Smooth muscle cell (in vitro differentiated cells): ENCODE data around the gene OR5H14. TPM values are rescaled to one million over a fixed set of nuclear protein-coding genes. Genes with fewer than 3 reads are reported as not detected.
A peak's percentile ranks its signal among the peaks of the same experiment; 100 is the strongest.
"Not testable (repeated sequence)": the region's sequence is repeated elsewhere in the genome, so short reads cannot be mapped to it uniquely, and the experiment has no call there.

Source experiments
- DNase-seq: peaks from one replicate; lab custom pipeline; 2025; ENCODE audit not compliant: unreplicated experiment; lab: John Stamatoyannopoulos, UW
- H2AFZ ChIP-seq: fragments of 200-600 bp; sonication (generic); 2 replicates; pipeline ENCODE4 v1.6.0; 2016; ENCODE audit warnings: antibody characterized with exemption, low read depth, mild to moderate bottlenecking
- H3F3A ChIP-seq: fragments of 200-600 bp; sonication (generic); 2 replicates; pipeline ENCODE4 v1.6.0; 2017; ENCODE audit warnings: antibody characterized with exemption, low read depth
- H3K27ac ChIP-seq: fragments of 200-600 bp; sonication (generic); 2 replicates; pipeline ENCODE4 v1.5.1; 2016; ENCODE audit warnings: low read depth, mild to moderate bottlenecking
- H3K27me3 ChIP-seq: fragments of 200-600 bp; sonication (generic); 2 replicates; pipeline ENCODE4 v1.6.1; 2016; ENCODE audit warnings: low read depth, mild to moderate bottlenecking
- H3K36me3 ChIP-seq: fragments of 200-600 bp; sonication (generic); 2 replicates; pipeline ENCODE4 v1.5.1; 2016; ENCODE audit warnings: low read depth
- H3K4me1 ChIP-seq: fragments of 200-600 bp; sonication (generic); 2 replicates; pipeline ENCODE4 v1.5.1; 2016; ENCODE audit warnings: low read depth
- H3K4me2 ChIP-seq: fragments of 200-600 bp; sonication (generic); 2 replicates; pipeline ENCODE4 v1.6.0; 2016; ENCODE audit warnings: mild to moderate bottlenecking
- H3K4me3 ChIP-seq: fragments of 200-600 bp; sonication (generic); 2 replicates; pipeline ENCODE4 v1.5.1; 2016; ENCODE audit warnings: mild to moderate bottlenecking
- H3K79me2 ChIP-seq: fragments of 200-600 bp; sonication (generic); 2 replicates; pipeline ENCODE4 v1.6.0; 2016; ENCODE audit warnings: low read depth, mild to moderate bottlenecking
- H3K9ac ChIP-seq: fragments of 200-600 bp; sonication (generic); 2 replicates; pipeline ENCODE4 v1.6.0; 2016; ENCODE audit warnings: low read depth
- H3K9me3 ChIP-seq: fragments of 200-600 bp; sonication (generic); replicated peaks from 2 replicates; pipeline ENCODE4 v1.5.1; 2016; ENCODE audit warnings: low read depth
- H4K20me1 ChIP-seq: fragments of 200-600 bp; sonication (generic); 2 replicates; pipeline ENCODE4 v1.6.0; 2016; ENCODE audit warnings: low read depth
- CTCF ChIP-seq: fragments of 200-600 bp; sonication (generic); IDR thresholded peaks from 2 replicates; pipeline ENCODE4 v1.5.1; 2017; ENCODE audit warnings: borderline replicate concordance, mild to moderate bottlenecking, antibody characterized with exemption; ENCODE audit not compliant: insufficient read depth, poor library complexity, severe bottlenecking
- WGBS: methylation state at CpG from one replicate; pipeline ENCODE4 v1.1.7; 2016; ENCODE audit warnings: low lambda C conversion rate; 5-methylcytosine and 5-hydroxymethylcytosine counted together
- polyA plus RNA-seq: library from polyadenylated mRNA; unstranded; fragments of >200 nt; fragmentation: Nextera tagmentation; extraction: Ambion mirVana; gene quantifications from 2 replicates; pipeline ENCODE4 v1.2.1, GENCODE V29; 2016
- total RNA-seq: library from RNA; depleted of rRNA; stranded (reverse); fragments of >200 nt; gene quantifications from 2 replicates; pipeline ENCODE4 v1.2.3, GENCODE V29; 2014

OR5H14 gene
- total and polyA plus RNA-seq, 2 experiments from 2014 or later: not detected

GRCh38 chr3:98180319-98180890, 33.1 kb downstream of the OR5H14 start:
- DNase-seq: no peak
- Histone ChIP-seq H2AFZ (no peak overlapping the region), H3K9ac (no peak overlapping the region), H3F3A (no peaks in the 10 kb centered on the region), H3K4me3 (no peak overlapping the region), H3K4me2 (no peak overlapping the region), H3K9me3 (no peaks in the 10 kb centered on the region), H4K20me1 (no peaks in the 10 kb centered on the region), H3K36me3 (no peaks in the 10 kb centered on the region), H3K27ac (no peak overlapping the region), H3K27me3 (no peaks in the 10 kb centered on the region), H3K4me1 (no peaks in the 10 kb centered on the region), H3K79me2 (no peaks in the 10 kb centered on the region)
- no peak for TF ChIP-seq CTCF
- 88% methylated on average over 3 of the region's 3 CpGs for WGBS

GRCh38 chr3:98182196-98182595, 34.9 kb downstream of the OR5H14 start:
- H3K79me2 ChIP-seq: no peaks in the 10 kb centered on the region
- no peak overlapping the region for H3K4me2 ChIP-seq
- no peaks in the 10 kb centered on the region for H3F3A ChIP-seq
- TF ChIP-seq CTCF: no peak
- no peaks in the 10 kb centered on the region for H3K27me3 ChIP-seq
- H3K4me1 ChIP-seq: no peaks in the 10 kb centered on the region
- no peak overlapping the region for H3K9ac ChIP-seq
- H3K36me3 ChIP-seq: no peaks in the 10 kb centered on the region
- H3K4me3 ChIP-seq: no peak overlapping the region
- H2AFZ ChIP-seq: no peak overlapping the region
- no peaks in the 10 kb centered on the region for H4K20me1 ChIP-seq
- no peak for DNase-seq
- no peaks in the 10 kb centered on the region for H3K9me3 ChIP-seq
- H3K27ac ChIP-seq: no peak overlapping the region

GRCh38 chr3:98185180-98185579, 37.9 kb downstream of the OR5H14 start:
- Histone ChIP-seq H3K9ac (no peak overlapping the region), H3K79me2 (no peaks in the 10 kb centered on the region), H3K27ac (no peak overlapping the region), H2AFZ (no peak overlapping the region), H3K9me3 (no peaks in the 10 kb centered on the region), H3K4me1 (no peaks in the 10 kb centered on the region), H3K4me3 (no peak overlapping the region), H3K27me3 (no peaks in the 10 kb centered on the region), H4K20me1 (no peaks in the 10 kb centered on the region), H3F3A (no peaks in the 10 kb centered on the region), H3K36me3 (no peaks in the 10 kb centered on the region), H3K4me2 (no peak overlapping the region)
- no peak for DNase-seq
- peak; percentile 12 for TF ChIP-seq CTCF

- H3F3A ChIP-seq: no peaks in the 10 kb centered on the region
- peak; percentile 22 for TF ChIP-seq CTCF
- WGBS: 67% methylated on average over 3 of the region's 3 CpGs
- no peak overlapping the region for H3K4me3 ChIP-seq
- no peak overlapping the region for H3K9ac ChIP-seq
- H3K4me1 ChIP-seq: no peaks in the 10 kb centered on the region
- H3K4me2 ChIP-seq: no peak overlapping the region
- DNase-seq: no peak
- no peaks in the 10 kb centered on the region for H4K20me1 ChIP-seq
- H3K79me2 ChIP-seq: no peaks in the 10 kb centered on the region
- H3K27ac ChIP-seq: no peak overlapping the region
- no peaks in the 10 kb centered on the region for H3K36me3 ChIP-seq
- no peaks in the 10 kb centered on the region for H3K27me3 ChIP-seq
- H3K9me3 ChIP-seq: no peaks in the 10 kb centered on the region
- peak overlapping the region; percentile 23 for H2AFZ ChIP-seq
These were observed 41.3 kb downstream of the OR5H14 start for GRCh38 chr3:98188545-98188944.

GRCh38 chr3:98190911-98191310, 43.6 kb downstream of the OR5H14 start:
- not testable (repeated sequence) for H3K27me3 ChIP-seq, H3K4me1 ChIP-seq, H3K9me3 ChIP-seq, H2AFZ ChIP-seq, H3F3A ChIP-seq, H3K27ac ChIP-seq, H3K4me3 ChIP-seq, H3K36me3 ChIP-seq, DNase-seq, H3K4me2 ChIP-seq, H3K9ac ChIP-seq, H4K20me1 ChIP-seq, H3K79me2 ChIP-seq

GRCh38 chr3:98196293-98196692, 49.0 kb downstream of the OR5H14 start:
- H3K9me3 ChIP-seq, H3K27ac ChIP-seq, H2AFZ ChIP-seq, DNase-seq, H3K4me1 ChIP-seq, H3K36me3 ChIP-seq, H3K4me2 ChIP-seq, H4K20me1 ChIP-seq, H3K27me3 ChIP-seq, H3K9ac ChIP-seq, H3K79me2 ChIP-seq, H3F3A ChIP-seq, H3K4me3 ChIP-seq: not testable (repeated sequence)
- 74% methylated on average over 2 of the region's 2 CpGs for WGBS
